Right lobe of liver (tissue), 4 donors: ENCODE measurements around the gene CEP250.
"Not testable (repeated sequence)": the region's sequence is repeated elsewhere in the genome, so short reads cannot be mapped to it uniquely, and the experiment has no call there.

Experiments used
- CTCF ChIP-seq, 4 donors: fragments of 200-600 bp in 3 of 4; fragments of 450-650 bp in 1 of 4; IDR thresholded peaks; one replicate each; pipeline versions ENCODE4 v1.5.1 to v1.8.0; 2016 to 2022; ENCODE audit warnings: antibody characterized with exemption in 4 of 4, mild to moderate bottlenecking in 2 of 4
- POLR2A ChIP-seq: fragments of 450-650 bp; IDR thresholded peaks from one replicate; pipeline ENCODE4 v1.6.1; 2017; ENCODE audit warnings: antibody characterized with exemption, mild to moderate bottlenecking
- donor health status: DM: no; HTN: no; CAD: no.
- donor health status: DM: no; HTN: no; CAD: no.
- donor health status: DM: no; HTN: yes; CAD: no.

- TF ChIP-seq CTCF (IDR thresholded peaks at IDR 0.05); POLR2A: not testable (repeated sequence)
These were observed 1.3 kb downstream of the CEP250 start for GRCh38 chr20:35456700-35457099.
